NCI-H69 (cell line): Measurements from ENCODE around the gene KRT24.

Experiments used
- DNase-seq: peaks from one replicate; lab custom pipeline; 2025; lab: John Stamatoyannopoulos, UW

Gene KRT24

GRCh38 chr17:40694584-40694983 lies 9.0 kb downstream of the KRT24 start:
- DNase-seq: no peak

- no peak for DNase-seq
These were observed 16.4 kb downstream of the KRT24 start for GRCh38 chr17:40687106-40687505.

- DNase-seq: peak; percentile 19
These were observed 17.4 kb downstream of the KRT24 start for GRCh38 chr17:40686192-40686591.

- DNase-seq: no peak
These were observed 22.6 kb downstream of the KRT24 start for GRCh38 chr17:40680998-40681397.

- no peak for DNase-seq
These were observed 24.0 kb downstream of the KRT24 start for GRCh38 chr17:40679523-40679907.

- DNase-seq: no peak
These were observed 24.5 kb downstream of the KRT24 start for GRCh38 chr17:40678902-40679522.

GRCh38 chr17:40675905-40676304 lies 27.6 kb downstream of the KRT24 start:
- DNase-seq: no peak

GRCh38 chr17:40672654-40673053 lies 30.9 kb downstream of the KRT24 start:
- no peak for DNase-seq

GRCh38 chr17:40671282-40671681 lies 32.3 kb downstream of the KRT24 start:
- no peak for DNase-seq

- no peak for DNase-seq
These were observed 37.2 kb downstream of the KRT24 start for GRCh38 chr17:40666331-40666730.

GRCh38 chr17:40664582-40665333 lies 38.8 kb downstream of the KRT24 start, which contains the start of gene KRT222:
Gene KRT222, minus strand, starts transcription at chr17:40665177. Its CDS starts 78 bp downstream, at chr17:40665099.
- DNase-seq: peak; percentile 44

- no peak for DNase-seq
These were observed 40.3 kb downstream of the KRT24 start for GRCh38 chr17:40663252-40663651.

- DNase-seq: no peak
These were observed 43.6 kb downstream of the KRT24 start for GRCh38 chr17:40659911-40660310.

- no peak for DNase-seq
These were observed 45.2 kb downstream of the KRT24 start for GRCh38 chr17:40658396-40658795.

GRCh38 chr17:40651939-40652338 lies 51.6 kb downstream of the KRT24 start:
- DNase-seq: no peak

GRCh38 chr17:40648384-40648968 lies 55.1 kb downstream of the KRT24 start:
- peak; percentile 50 for DNase-seq
